ENCODE measurements around the gene MYO1H. TPM values are rescaled to one million over a fixed set of nuclear protein-coding genes. Genes with fewer than 3 reads are reported as not detected.

Gene MYO1H
- total and polyA plus RNA-seq, 8 donors: 0.20 to 0.93 (median 0.32) TPM

GRCh38 chr12:109460538-109460937 is 112.8 kb downstream of the MYO1H start:
- DNase-seq (peak in 2 of 4 donors; percentile 87 to 90), ATAC-seq (peak; percentile 70)
- Histone ChIP-seq H3K27me3 (no peaks in the 10 kb centered on the region), H3K4me1 (peaks cover 65 to 80% of the 10 kb centered on the region in 2 donors), H3K27ac (peak overlapping the region; percentile 90 to 94), H3K36me3 (peaks cover 0 to 54% of the 10 kb centered on the region in 2 donors), H3K9me3 (no peaks in the 10 kb centered on the region), H3K4me3 (no peak overlapping the region)
- TF ChIP-seq CTCF (IDR thresholded peaks at IDR 0.05): no peak
- intact Hi-C loops (cut with DNase I): no loop called here

GRCh38 chr12:109461049-109461845 is 113.5 kb downstream of the MYO1H start:
- H3K4me3 ChIP-seq: no peak overlapping the region
- intact Hi-C loops (cut with DNase I): no loop called here
- peak overlapping the region; percentile 90 to 94 for H3K27ac ChIP-seq
- peak in 1 of 4 donors; percentile 75 for DNase-seq
- peak; percentile 42 for ATAC-seq
- peaks cover 65 to 87% of the 10 kb centered on the region in 2 donors for H3K4me1 ChIP-seq
- no peaks in the 10 kb centered on the region for H3K9me3 ChIP-seq
- H3K27me3 ChIP-seq: no peaks in the 10 kb centered on the region
- no peak for TF ChIP-seq CTCF (IDR thresholded peaks at IDR 0.05)
- H3K36me3 ChIP-seq: peaks cover 0 to 53% of the 10 kb centered on the region in 2 donors

- intact Hi-C loops (cut with DNase I): no loop called here
- Histone ChIP-seq H3K36me3 (peaks cover 0 to 52% of the 10 kb centered on the region in 2 donors), H3K4me1 (peaks cover 71 to 95% of the 10 kb centered on the region in 2 donors)
These were observed 114.4 kb downstream of the MYO1H start for GRCh38 chr12:109461846-109462756.

GRCh38 chr12:109462868-109463692 is 115.4 kb downstream of the MYO1H start:
- no peak for TF ChIP-seq CTCF (IDR thresholded peaks at IDR 0.05)
- Histone ChIP-seq H3K4me3 (no peak overlapping the region), H3K4me1 (peaks cover 64 to 100% of the 10 kb centered on the region in 2 donors), H3K9me3 (no peaks in the 10 kb centered on the region), H3K27me3 (no peaks in the 10 kb centered on the region), H3K36me3 (peaks cover 0 to 52% of the 10 kb centered on the region in 2 donors), H3K27ac (peak overlapping the region; percentile 90 to 94)
- peak in 3 of 4 donors; percentile 81 to 91 (median 87) for DNase-seq
- intact Hi-C loops (cut with DNase I): no loop called here
- ATAC-seq: peak; percentile 69

More at GRCh38 chr12:109461846-109462756, 114.4 kb downstream of the MYO1H start:
- TF ChIP-seq CTCF (IDR thresholded peaks at IDR 0.05): no peak
- Histone ChIP-seq H3K9me3 (no peaks in the 10 kb centered on the region), H3K27ac (peak overlapping the region; percentile 90 to 94), H3K4me3 (no peak overlapping the region), H3K27me3 (no peaks in the 10 kb centered on the region)
- DNase-seq (peak; percentile 68 to 89 (median 81)), ATAC-seq (peak; percentile 78)

Measured in left lung (tissue), 10 donors.